CD8-positive, alpha-beta memory T cell (primary cell): ENCODE results near the gene DCAF8. TPM values are rescaled to one million over a fixed set of nuclear protein-coding genes. Genes with fewer than 3 reads are reported as not detected.

Experiments
- CTCF ChIA-PET: fragments of 350-600 bp; sonication (Branson Sonifier 250); formaldehyde crosslinking; loops from one replicate; lab custom pipeline; 2021; ENCODE audit warnings: antibody characterized with exemption; lab: Charles Lee
- POLR2A ChIA-PET: fragments of 350-600 bp; sonication (Branson Sonifier 250); formaldehyde crosslinking; loops from one replicate; lab custom pipeline; 2021; ENCODE audit warnings: antibody characterized with exemption; lab: Charles Lee
- DNase-seq, 5 donors: peaks; one replicate each; pipeline versions ENCODE4 v3.0.0 to v3.0.0-alpha.2; 2020 to 2022; ENCODE audit warnings: mixed read lengths in 1 of 5
- H3K27ac ChIP-seq: one replicate; pipeline ENCODE4 v1.7.0; 2013; ENCODE audit warnings: low read depth, mild to moderate bottlenecking, low read length, moderate library complexity
- H3K27me3 ChIP-seq: 2 replicates; pipeline ENCODE4 v1.7.0; 2013; ENCODE audit warnings: low read length, mild to moderate bottlenecking; ENCODE audit not compliant: insufficient read depth, poor library complexity, severe bottlenecking
- H3K36me3 ChIP-seq: 2 replicates; pipeline ENCODE4 v1.7.0; 2013; ENCODE audit warnings: mild to moderate bottlenecking, low read length, moderate library complexity; ENCODE audit not compliant: insufficient read depth
- H3K4me1 ChIP-seq: 2 replicates; pipeline ENCODE4 v1.7.0; 2013; ENCODE audit warnings: mild to moderate bottlenecking, low read length, moderate library complexity; ENCODE audit not compliant: insufficient read depth
- H3K4me3 ChIP-seq: 2 replicates; pipeline ENCODE4 v1.7.0; 2013; ENCODE audit warnings: mild to moderate bottlenecking, low read length
- H3K9me3 ChIP-seq: 2 replicates; pipeline ENCODE4 v1.7.0; 2013; ENCODE audit warnings: mild to moderate bottlenecking, low read length
- H3K27ac Mint-ChIP-seq, 8 donors: one replicate each; pipeline ENCODE4 v1.8.0; 2020 to 2021; ENCODE audit warnings: mixed read lengths in 8 of 8, mild to moderate bottlenecking in 6 of 8, inconsistent platforms in 3 of 8, moderate library complexity in 3 of 8
- H3K27me3 Mint-ChIP-seq, 2 donors: one replicate each; pipeline ENCODE4 v1.8.0; 2020 to 2021; ENCODE audit warnings: mixed read lengths in 2 of 2, mild to moderate bottlenecking in 1 of 2, moderate library complexity in 1 of 2
- H3K36me3 Mint-ChIP-seq, 3 donors: one replicate each; pipeline ENCODE4 v1.8.0; 2020 to 2021; ENCODE audit warnings: mixed read lengths in 3 of 3, inconsistent platforms in 1 of 3, mild to moderate bottlenecking in 1 of 3
- H3K4me1 Mint-ChIP-seq, 3 donors: one replicate each; pipeline ENCODE4 v1.8.0; 2020 to 2021; ENCODE audit warnings: mixed read lengths in 3 of 3, inconsistent platforms in 1 of 3, mild to moderate bottlenecking in 1 of 3
- H3K4me3 Mint-ChIP-seq, 7 donors: one replicate each; pipeline ENCODE4 v1.8.0; 2020 to 2021; ENCODE audit warnings: mixed read lengths in 7 of 7, mild to moderate bottlenecking in 6 of 7, moderate library complexity in 4 of 7, inconsistent platforms in 2 of 7
- H3K9me3 Mint-ChIP-seq, 5 donors: one replicate each; pipeline ENCODE4 v1.8.0; 2020 to 2022; ENCODE audit warnings: mixed read lengths in 5 of 5, mild to moderate bottlenecking in 3 of 5, moderate library complexity in 2 of 5, inconsistent platforms in 1 of 5
- polyA plus RNA-seq: library from polyadenylated mRNA; unstranded; fragments of 300-500 nt; fragmentation: Illumina TruSeq; gene quantifications from one replicate; pipeline ENCODE4 v1.2.3, GENCODE V29; 2021
- total RNA-seq, 2 experiments: library from RNA; stranded (reverse); gene quantifications; one replicate each; pipeline ENCODE4 v1.2.3, GENCODE V29; 2021

DCAF8 gene
- total and polyA plus RNA-seq, 3 experiments from 2014 or later = 54.2 to 97.0 (median 95.6) TPM

DNA sequence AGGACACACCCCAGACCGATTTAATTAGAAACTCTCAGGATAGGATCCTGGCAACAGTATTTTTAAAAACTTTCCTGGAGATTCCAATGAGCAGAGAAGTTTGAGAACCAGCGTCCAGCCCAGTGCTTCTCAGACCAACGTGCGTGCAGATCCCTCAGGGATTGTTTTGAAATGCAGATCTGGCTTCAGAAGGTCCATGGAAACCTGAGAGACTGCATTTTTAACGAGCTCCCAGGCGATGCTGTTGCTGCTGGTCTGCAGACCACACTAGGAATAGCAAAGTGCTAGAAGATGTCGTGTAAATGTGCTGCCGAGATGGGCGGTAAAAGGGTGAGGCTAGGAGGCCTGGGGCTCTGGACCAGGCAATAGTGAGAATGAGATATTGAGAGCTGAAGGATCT, 90.4 kb downstream of the DCAF8 start:
- Mint-ChIP-seq H3K4me3 (no peak overlapping the region), H3K4me1 (peaks cover 7 to 9% (median 7%) of the 10 kb centered on the region in 3 donors), H3K27me3 (peaks cover 11 to 34% of the 10 kb centered on the region in 2 donors), H3K27ac (no peak overlapping the region), H3K9me3 (no peaks in the 10 kb centered on the region), H3K36me3 (no peaks in the 10 kb centered on the region)
- ChIA-PET POLR2A (no interaction called here), CTCF (no interaction called here)
- no peaks in the 10 kb centered on the region for H3K4me1 ChIP-seq
- DNase-seq = no peak
- H3K36me3 ChIP-seq = no peaks in the 10 kb centered on the region
- no peak overlapping the region for H3K27ac ChIP-seq
- H3K4me3 ChIP-seq = no peak overlapping the region
- H3K9me3 ChIP-seq = no peaks in the 10 kb centered on the region
- no peaks in the 10 kb centered on the region for H3K27me3 ChIP-seq

DNA sequence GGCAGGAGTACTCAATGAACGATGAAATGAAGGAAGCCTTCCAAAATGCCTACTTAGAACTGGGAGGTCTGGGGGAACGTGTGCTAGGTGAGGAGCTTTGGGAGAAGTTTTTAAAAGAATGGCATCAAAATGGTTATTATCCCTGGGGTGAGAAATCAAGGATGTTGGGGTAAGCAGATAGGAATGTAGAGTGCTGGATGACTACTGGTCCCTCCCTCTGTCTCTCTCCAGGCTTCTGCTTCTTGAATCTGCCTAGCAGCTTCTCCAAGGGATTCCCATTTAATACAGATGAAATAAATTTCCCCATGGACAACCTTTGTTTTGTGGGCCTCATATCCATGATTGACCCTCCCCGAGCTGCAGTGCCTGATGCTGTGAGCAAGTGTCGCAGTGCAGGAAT, 91.0 kb downstream of the DCAF8 start:
- Histone ChIP-seq H3K9me3 (no peaks in the 10 kb centered on the region), H3K4me1 (no peaks in the 10 kb centered on the region), H3K36me3 (no peaks in the 10 kb centered on the region), H3K27me3 (no peaks in the 10 kb centered on the region), H3K4me3 (no peak overlapping the region), H3K27ac (no peak overlapping the region)
- Mint-ChIP-seq H3K27ac (no peak overlapping the region), H3K4me1 (peaks cover 7 to 9% (median 7%) of the 10 kb centered on the region in 3 donors), H3K36me3 (no peaks in the 10 kb centered on the region), H3K4me3 (no peak overlapping the region), H3K9me3 (no peaks in the 10 kb centered on the region), H3K27me3 (peaks cover 14 to 38% of the 10 kb centered on the region in 2 donors)
- POLR2A ChIA-PET = no interaction called here
- DNase-seq = no peak
- CTCF ChIA-PET = no interaction called here

DNA sequence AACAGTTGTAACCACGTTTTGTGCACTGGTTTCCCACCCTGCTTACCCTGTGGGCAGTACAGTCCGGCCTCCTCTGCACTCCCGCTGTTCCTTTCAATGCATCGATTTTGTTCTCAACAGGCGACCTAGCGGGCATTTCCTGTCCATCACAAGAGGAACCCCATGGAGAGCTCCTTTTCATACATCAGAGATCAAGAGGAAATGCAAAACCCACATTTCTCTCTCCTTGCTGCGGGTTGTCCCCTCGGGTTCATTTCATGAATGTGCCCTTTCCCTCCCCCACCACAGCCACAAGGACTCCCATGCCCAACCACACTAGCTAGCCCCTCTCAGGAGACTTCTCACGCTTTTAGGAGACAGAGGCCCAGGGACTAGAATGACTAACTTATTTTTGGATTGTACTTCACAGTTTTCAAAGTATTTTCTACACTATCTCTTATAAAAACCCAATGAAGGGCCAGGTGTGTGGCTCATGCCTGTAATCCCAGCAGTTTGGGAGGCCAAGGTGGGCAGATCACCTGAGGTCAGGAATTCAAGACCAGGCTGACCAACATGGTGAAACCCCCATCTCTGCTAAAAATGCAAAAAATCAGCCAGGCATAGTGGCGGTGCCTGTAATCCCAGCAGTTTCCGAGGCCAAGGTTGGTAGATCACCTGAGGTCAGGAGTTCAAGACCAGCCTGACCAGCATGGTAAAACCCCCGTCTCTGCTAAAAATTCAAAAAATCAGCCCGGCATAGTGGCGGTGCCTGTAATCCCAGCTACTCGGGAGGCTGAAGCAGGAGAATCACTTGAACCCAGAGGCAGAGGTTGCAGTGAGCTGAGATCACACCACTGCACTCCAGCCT, 92.6 kb downstream of the DCAF8 start:
- Mint-ChIP-seq H3K27me3 (peaks cover 23 to 44% of the 10 kb centered on the region in 2 donors), H3K36me3 (no peaks in the 10 kb centered on the region), H3K4me3 (no peak overlapping the region), H3K27ac (peak overlapping the region in 4 of 8 donors; percentile 6 to 76 (median 34)), H3K9me3 (no peaks in the 10 kb centered on the region), H3K4me1 (peaks cover 7 to 9% (median 7%) of the 10 kb centered on the region in 3 donors)
- Histone ChIP-seq H3K27me3 (peaks cover 7% of the 10 kb centered on the region), H3K4me3 (no peak overlapping the region), H3K9me3 (no peaks in the 10 kb centered on the region), H3K36me3 (no peaks in the 10 kb centered on the region), H3K27ac (no peak overlapping the region), H3K4me1 (no peaks in the 10 kb centered on the region)
- ChIA-PET POLR2A (no interaction called here), CTCF (no interaction called here)
- DNase-seq = no peak

DNA sequence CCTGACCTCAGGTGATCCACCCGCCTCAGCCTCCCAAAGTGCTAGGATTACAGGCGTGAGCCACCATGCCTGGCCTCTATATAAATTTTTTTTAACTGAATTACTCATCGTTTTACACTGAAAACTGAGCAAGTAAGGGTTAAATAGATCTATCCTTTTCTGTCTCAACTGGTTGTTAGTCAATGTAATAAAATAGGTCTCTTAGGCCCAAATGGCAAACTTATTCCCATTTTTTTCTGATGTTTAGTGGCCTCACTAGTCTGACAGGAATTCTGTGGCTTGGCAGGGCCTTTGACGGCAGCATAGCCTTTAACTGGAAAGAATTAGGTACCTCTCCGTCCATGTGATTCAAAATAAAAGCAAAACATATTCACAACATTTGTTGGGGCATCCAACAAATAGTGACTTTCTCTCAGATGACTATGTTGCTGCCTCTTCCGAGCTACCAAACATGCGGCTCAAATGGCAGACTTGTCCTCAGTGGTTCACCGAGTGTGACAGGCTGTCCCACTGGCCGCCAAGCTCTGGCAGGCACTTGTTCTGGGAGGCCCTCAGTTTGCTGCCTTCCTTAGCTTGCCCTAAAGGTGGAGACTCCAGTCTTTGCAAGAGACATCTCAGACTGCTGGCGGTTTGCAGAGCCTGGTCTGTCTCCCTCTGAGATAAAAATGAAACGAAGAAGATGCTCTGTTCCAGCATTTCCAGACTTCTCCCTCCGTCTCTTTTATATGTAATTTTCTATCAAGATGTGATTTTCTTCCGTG, 93.6 kb downstream of the DCAF8 start:
- peaks cover 25 to 47% of the 10 kb centered on the region in 2 donors for H3K27me3 Mint-ChIP-seq
- POLR2A ChIA-PET = no interaction called here
- H3K4me1 Mint-ChIP-seq = peaks cover 7 to 9% (median 7%) of the 10 kb centered on the region in 3 donors
- CTCF ChIA-PET = no interaction called here
- Histone ChIP-seq H3K4me3 (no peak overlapping the region), H3K27me3 (peaks cover 7% of the 10 kb centered on the region), H3K36me3 (no peaks in the 10 kb centered on the region), H3K27ac (no peak overlapping the region), H3K4me1 (no peaks in the 10 kb centered on the region), H3K9me3 (no peaks in the 10 kb centered on the region)
- H3K27ac Mint-ChIP-seq = peak overlapping the region in 1 of 8 donors; percentile 25
- no peaks in the 10 kb centered on the region for H3K9me3 Mint-ChIP-seq
- no peak for DNase-seq
- no peak overlapping the region for H3K4me3 Mint-ChIP-seq
- H3K36me3 Mint-ChIP-seq = no peaks in the 10 kb centered on the region

DNA sequence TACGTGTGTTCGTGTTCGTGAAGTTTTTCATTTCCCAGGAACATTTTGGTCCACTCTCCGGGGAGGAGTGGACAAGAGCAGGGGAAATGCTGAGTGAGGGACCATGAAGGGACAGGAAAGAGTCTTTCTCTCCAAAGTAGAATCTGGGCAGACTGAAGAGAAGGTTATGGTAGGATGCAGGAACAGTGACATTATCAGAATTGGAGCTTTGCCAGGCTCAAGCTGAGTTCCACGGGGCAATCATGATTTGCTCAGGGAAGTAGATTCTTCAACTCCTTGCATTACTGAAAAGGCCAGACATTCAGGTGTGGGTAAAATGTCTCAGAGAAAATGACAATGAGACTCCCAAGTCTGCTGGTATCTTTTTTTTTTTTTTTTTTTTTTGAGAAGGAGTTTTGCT, 94.3 kb downstream of the DCAF8 start:
- POLR2A ChIA-PET = no interaction called here
- Mint-ChIP-seq H3K9me3 (no peaks in the 10 kb centered on the region), H3K27ac (no peak overlapping the region), H3K4me3 (no peak overlapping the region), H3K27me3 (peaks cover 23 to 48% of the 10 kb centered on the region in 2 donors), H3K36me3 (no peaks in the 10 kb centered on the region), H3K4me1 (peaks cover 7 to 9% (median 7%) of the 10 kb centered on the region in 3 donors)
- H3K4me3 ChIP-seq = no peak overlapping the region
- H3K27me3 ChIP-seq = peaks cover 7% of the 10 kb centered on the region
- CTCF ChIA-PET = no interaction called here
- H3K9me3 ChIP-seq = no peaks in the 10 kb centered on the region
- DNase-seq = no peak
- no peaks in the 10 kb centered on the region for H3K36me3 ChIP-seq
- no peaks in the 10 kb centered on the region for H3K4me1 ChIP-seq
- H3K27ac ChIP-seq = no peak overlapping the region

DNA sequence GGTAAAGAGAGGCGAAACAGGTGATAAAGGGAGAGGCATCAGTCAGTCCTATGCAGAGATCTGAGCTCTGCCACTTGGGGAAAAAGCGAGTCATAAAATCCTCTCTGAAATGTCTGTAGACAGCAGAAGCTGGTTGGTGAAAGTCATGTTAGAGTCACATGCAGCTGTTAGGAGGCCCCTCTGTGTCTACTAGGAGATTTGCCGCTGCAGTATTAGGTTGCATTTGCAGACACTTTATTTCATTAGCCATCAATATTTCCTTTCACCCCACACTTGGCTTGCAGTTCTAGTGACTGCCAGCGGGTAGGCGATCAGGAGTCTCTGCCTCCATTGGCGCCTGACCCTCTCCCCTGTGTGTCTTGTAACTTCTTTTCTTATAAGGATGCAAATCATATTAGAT, 94.8 kb downstream of the DCAF8 start:
- Mint-ChIP-seq H3K9me3 (no peaks in the 10 kb centered on the region), H3K27ac (peak overlapping the region in 1 of 8 donors; percentile 80), H3K27me3 (peaks cover 20 to 43% of the 10 kb centered on the region in 2 donors), H3K4me1 (peaks cover 7 to 9% (median 7%) of the 10 kb centered on the region in 3 donors), H3K36me3 (no peaks in the 10 kb centered on the region), H3K4me3 (no peak overlapping the region)
- no peak overlapping the region for H3K27ac ChIP-seq
- H3K36me3 ChIP-seq = no peaks in the 10 kb centered on the region
- no peak overlapping the region for H3K4me3 ChIP-seq
- no peaks in the 10 kb centered on the region for H3K4me1 ChIP-seq
- H3K9me3 ChIP-seq = no peaks in the 10 kb centered on the region
- CTCF ChIA-PET = no interaction called here
- POLR2A ChIA-PET = interaction anchor here (1.0 kb wide), 1 partner anchor 94 kb away, joined by 3 read pairs; no protein-coding TSS in a partner anchor
- H3K27me3 ChIP-seq = peaks cover 7% of the 10 kb centered on the region
- DNase-seq = no peak

DNA sequence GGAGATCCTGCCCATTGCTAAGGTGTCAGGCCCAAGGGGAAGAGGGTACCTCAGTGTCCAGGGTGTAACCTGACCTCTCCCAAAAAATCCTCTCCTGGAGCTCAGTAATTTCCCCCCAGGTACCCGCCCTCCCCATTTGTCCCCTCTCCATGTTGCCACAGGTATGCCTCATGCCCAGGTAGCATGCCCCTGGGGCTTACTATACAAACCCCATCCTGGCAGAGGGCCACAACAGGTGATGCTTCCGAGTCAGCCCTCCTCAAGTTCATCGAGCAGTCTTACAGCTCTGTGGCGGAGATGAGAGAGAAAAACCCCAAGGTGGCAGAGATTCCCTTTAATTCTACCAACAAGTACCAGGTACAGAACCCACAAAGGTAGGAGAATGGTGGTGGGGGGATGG, 95.3 kb downstream of the DCAF8 start:
- ChIA-PET POLR2A (interaction anchor here (1.0 kb wide), 1 partner anchor 94 kb away, joined by 3 read pairs; no protein-coding TSS in a partner anchor), CTCF (no interaction called here)
- Mint-ChIP-seq H3K36me3 (no peaks in the 10 kb centered on the region), H3K4me3 (no peak overlapping the region), H3K27me3 (peaks cover 18 to 41% of the 10 kb centered on the region in 2 donors), H3K27ac (peak overlapping the region in 1 of 8 donors; percentile 80), H3K9me3 (no peaks in the 10 kb centered on the region), H3K4me1 (peaks cover 7 to 9% (median 7%) of the 10 kb centered on the region in 3 donors)
- no peaks in the 10 kb centered on the region for H3K9me3 ChIP-seq
- no peak overlapping the region for H3K4me3 ChIP-seq
- no peak for DNase-seq
- no peaks in the 10 kb centered on the region for H3K4me1 ChIP-seq
- H3K27me3 ChIP-seq = peaks cover 7% of the 10 kb centered on the region
- no peaks in the 10 kb centered on the region for H3K36me3 ChIP-seq
- H3K27ac ChIP-seq = no peak overlapping the region
